ENCODE data around the gene EVI5L. TPM values are rescaled to one million over a fixed set of nuclear protein-coding genes. Genes with fewer than 3 reads are reported as not detected.

The EVI5L gene
- total RNA-seq, 1 experiment from 2014 or later, result 29.5 TPM

- Histone ChIP-seq H3K36me3 (ENCODE audit: low read depth, low read length) (no peaks in the 10 kb centered on the region), H3K4me2 (ENCODE audit: low read length) (no peak overlapping the region), H3K4me1 (ENCODE audit: insufficient read depth, low read length) (peaks cover 7% of the 10 kb centered on the region; the same call in 1 of the 2 replicates), H3K9me3 (ENCODE audit: low read length) (no peaks in the 10 kb centered on the region), H3K27me3 (ENCODE audit: low read length) (no peaks in the 10 kb centered on the region), H3F3A (ENCODE audit: low read length, unreplicated experiment) (no peaks in the 10 kb centered on the region), H3K27ac (ENCODE audit: low read length) (no peak overlapping the region), H2AFZ (ENCODE audit: low read length) (no peak overlapping the region), H3K9ac (ENCODE audit: low read length) (no peak overlapping the region), H4K20me1 (ENCODE audit: low read length) (no peaks in the 10 kb centered on the region), H3K9me2 (replicated peaks; ENCODE audit: low read length) (no peaks in the 10 kb centered on the region), H3K4me3 (ENCODE audit: low read length) (no peak overlapping the region), H3K79me2 (ENCODE audit: low read length) (no peaks in the 10 kb centered on the region)
- ChIA-PET POLR2A (ENCODE audit: unreplicated experiment) (no interaction called here), CTCF (no interaction called here)
- BruUV-seq (replicated peaks), result no TSS peak
- ATAC-seq, result no peak
- TF ChIP-seq EZH2phosphoT487 (IDR thresholded peaks at IDR 0.05; ENCODE audit: borderline replicate concordance, low read length), result no peak
- TF ChIP-seq, protein P1, sequence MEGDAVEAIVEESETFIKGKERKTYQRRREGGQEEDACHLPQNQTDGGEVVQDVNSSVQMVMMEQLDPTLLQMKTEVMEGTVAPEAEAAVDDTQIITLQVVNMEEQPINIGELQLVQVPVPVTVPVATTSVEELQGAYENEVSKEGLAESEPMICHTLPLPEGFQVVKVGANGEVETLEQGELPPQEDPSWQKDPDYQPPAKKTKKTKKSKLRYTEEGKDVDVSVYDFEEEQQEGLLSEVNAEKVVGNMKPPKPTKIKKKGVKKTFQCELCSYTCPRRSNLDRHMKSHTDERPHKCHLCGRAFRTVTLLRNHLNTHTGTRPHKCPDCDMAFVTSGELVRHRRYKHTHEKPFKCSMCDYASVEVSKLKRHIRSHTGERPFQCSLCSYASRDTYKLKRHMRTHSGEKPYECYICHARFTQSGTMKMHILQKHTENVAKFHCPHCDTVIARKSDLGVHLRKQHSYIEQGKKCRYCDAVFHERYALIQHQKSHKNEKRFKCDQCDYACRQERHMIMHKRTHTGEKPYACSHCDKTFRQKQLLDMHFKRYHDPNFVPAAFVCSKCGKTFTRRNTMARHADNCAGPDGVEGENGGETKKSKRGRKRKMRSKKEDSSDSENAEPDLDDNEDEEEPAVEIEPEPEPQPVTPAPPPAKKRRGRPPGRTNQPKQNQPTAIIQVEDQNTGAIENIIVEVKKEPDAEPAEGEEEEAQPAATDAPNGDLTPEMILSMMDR (conservative IDR thresholded peaks at IDR 0.05; ENCODE audit: low read depth, low read length), result no peak
- TF ChIP-seq EZH2 (IDR thresholded peaks at IDR 0.05; ENCODE audit: low read length, unreplicated experiment), result no peak
- intact Hi-C loops (cut with micrococcal nuclease), result no loop called here
- no peak for DNase-seq
Observed at GRCh38 chr19:7877249-7877836, 47.3 kb downstream of the EVI5L start.

DNA sequence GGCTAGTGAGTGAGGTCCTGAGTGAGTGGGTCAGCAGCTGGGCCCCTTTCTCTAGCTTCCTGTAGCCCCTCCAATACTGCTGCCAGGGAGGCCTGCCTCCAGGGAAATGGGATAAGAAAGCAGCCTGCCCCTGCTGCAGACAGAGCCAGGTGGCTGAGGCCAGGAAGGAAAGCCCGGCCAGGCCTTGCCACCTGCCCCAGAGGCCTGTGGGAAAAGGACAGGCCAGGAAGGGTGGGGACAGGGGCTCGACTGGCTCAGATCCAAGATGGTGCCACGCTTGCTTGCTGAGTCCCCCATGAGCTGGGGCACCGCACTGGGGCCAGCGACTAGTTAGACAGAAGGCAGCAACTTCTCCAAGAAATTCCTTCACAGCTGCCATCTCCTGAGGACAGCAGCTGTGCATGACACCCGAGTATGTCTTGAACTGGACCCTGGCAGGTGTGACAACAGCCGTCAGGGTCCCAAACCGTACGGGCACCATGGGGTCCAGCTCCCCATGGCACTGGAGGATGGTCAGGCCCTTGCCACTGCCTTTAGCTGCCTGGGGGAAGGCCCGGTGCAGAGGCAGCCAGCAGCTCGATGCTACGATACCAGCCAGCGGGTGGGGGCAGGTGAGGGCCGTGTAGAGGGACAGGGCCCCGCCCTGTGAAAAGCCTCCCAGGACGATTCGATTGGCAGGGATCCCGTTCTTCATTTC, 49.2 kb downstream of the EVI5L start:
- POLR2A ChIA-PET (ENCODE audit: unreplicated experiment), result no interaction called here
- CTCF ChIA-PET, result no interaction called here
- no peaks in the 10 kb centered on the region for H3K9me3 ChIP-seq (ENCODE audit: low read length)
- H3K79me2 ChIP-seq (ENCODE audit: low read length), result no peaks in the 10 kb centered on the region
- no peaks in the 10 kb centered on the region for H3F3A ChIP-seq (ENCODE audit: low read length, unreplicated experiment)
- BruUV-seq (replicated peaks), result no TSS peak
- no peaks in the 10 kb centered on the region for H3K36me3 ChIP-seq (ENCODE audit: low read depth, low read length)
- H3K4me3 ChIP-seq (ENCODE audit: low read length), result no peak overlapping the region
- no peak overlapping the region for H3K4me2 ChIP-seq (ENCODE audit: low read length)
- no peak overlapping the region for H2AFZ ChIP-seq (ENCODE audit: low read length)
- no peak overlapping the region for H3K9ac ChIP-seq (ENCODE audit: low read length)
- no peaks in the 10 kb centered on the region for H3K4me1 ChIP-seq (ENCODE audit: insufficient read depth, low read length)
- intact Hi-C loops (cut with micrococcal nuclease), result no loop called here
- no peaks in the 10 kb centered on the region for H4K20me1 ChIP-seq (ENCODE audit: low read length)
- no peaks in the 10 kb centered on the region for H3K27me3 ChIP-seq (ENCODE audit: low read length)
- ATAC-seq, result no peak
- no peak overlapping the region for H3K27ac ChIP-seq (ENCODE audit: low read length)
- no peak for DNase-seq
- TF ChIP-seq EZH2phosphoT487 (IDR thresholded peaks at IDR 0.05; ENCODE audit: borderline replicate concordance, low read length), result no peak
- no peak for TF ChIP-seq EZH2 (IDR thresholded peaks at IDR 0.05; ENCODE audit: low read length, unreplicated experiment)
- TF ChIP-seq, protein P1 (conservative IDR thresholded peaks at IDR 0.05; ENCODE audit: low read depth, low read length), result no peak
- H3K9me2 ChIP-seq (replicated peaks; ENCODE audit: low read length), result no peaks in the 10 kb centered on the region

- DNase-seq (no peak), ATAC-seq (no peak)
- H3K4me3 ChIP-seq (ENCODE audit: low read length), result no peak overlapping the region
- H3K36me3 ChIP-seq (ENCODE audit: low read depth, low read length), result no peaks in the 10 kb centered on the region
- no peaks in the 10 kb centered on the region for H3K9me3 ChIP-seq (ENCODE audit: low read length)
- no peak overlapping the region for H3K27ac ChIP-seq (ENCODE audit: low read length)
- intact Hi-C loops (cut with micrococcal nuclease), result no loop called here
- H3K27me3 ChIP-seq (ENCODE audit: low read length), result no peaks in the 10 kb centered on the region
- POLR2A ChIA-PET (ENCODE audit: unreplicated experiment), result no interaction called here
- no TSS peak for BruUV-seq (replicated peaks)
- TF ChIP-seq EZH2 (IDR thresholded peaks at IDR 0.05; ENCODE audit: low read length, unreplicated experiment) (no peak), EZH2phosphoT487 (IDR thresholded peaks at IDR 0.05; ENCODE audit: borderline replicate concordance, low read length) (no peak)
- TF ChIP-seq, protein P1 (conservative IDR thresholded peaks at IDR 0.05; ENCODE audit: low read depth, low read length), result no peak
- H3K79me2 ChIP-seq (ENCODE audit: low read length), result no peaks in the 10 kb centered on the region
- H3K9me2 ChIP-seq (replicated peaks; ENCODE audit: low read length), result no peaks in the 10 kb centered on the region
- H3F3A ChIP-seq (ENCODE audit: low read length, unreplicated experiment), result no peaks in the 10 kb centered on the region
- H3K4me2 ChIP-seq (ENCODE audit: low read length), result no peak overlapping the region
- no peaks in the 10 kb centered on the region for H3K4me1 ChIP-seq (ENCODE audit: insufficient read depth, low read length)
- H2AFZ ChIP-seq (ENCODE audit: low read length), result no peak overlapping the region
- no peaks in the 10 kb centered on the region for H4K20me1 ChIP-seq (ENCODE audit: low read length)
- CTCF ChIA-PET, result no interaction called here
- H3K9ac ChIP-seq (ENCODE audit: low read length), result no peak overlapping the region
Observed at GRCh38 chr19:7879836-7880235, 49.8 kb downstream of the EVI5L start.
